ENCODE measurements around the gene ITIH4.

- no peak for TF ChIP-seq EZH2 (IDR thresholded peaks at IDR 0.05; ENCODE audit: borderline replicate concordance, insufficient read depth, low read depth, low read length, poor library complexity, severe bottlenecking)
- TF ChIP-seq, protein P1, sequence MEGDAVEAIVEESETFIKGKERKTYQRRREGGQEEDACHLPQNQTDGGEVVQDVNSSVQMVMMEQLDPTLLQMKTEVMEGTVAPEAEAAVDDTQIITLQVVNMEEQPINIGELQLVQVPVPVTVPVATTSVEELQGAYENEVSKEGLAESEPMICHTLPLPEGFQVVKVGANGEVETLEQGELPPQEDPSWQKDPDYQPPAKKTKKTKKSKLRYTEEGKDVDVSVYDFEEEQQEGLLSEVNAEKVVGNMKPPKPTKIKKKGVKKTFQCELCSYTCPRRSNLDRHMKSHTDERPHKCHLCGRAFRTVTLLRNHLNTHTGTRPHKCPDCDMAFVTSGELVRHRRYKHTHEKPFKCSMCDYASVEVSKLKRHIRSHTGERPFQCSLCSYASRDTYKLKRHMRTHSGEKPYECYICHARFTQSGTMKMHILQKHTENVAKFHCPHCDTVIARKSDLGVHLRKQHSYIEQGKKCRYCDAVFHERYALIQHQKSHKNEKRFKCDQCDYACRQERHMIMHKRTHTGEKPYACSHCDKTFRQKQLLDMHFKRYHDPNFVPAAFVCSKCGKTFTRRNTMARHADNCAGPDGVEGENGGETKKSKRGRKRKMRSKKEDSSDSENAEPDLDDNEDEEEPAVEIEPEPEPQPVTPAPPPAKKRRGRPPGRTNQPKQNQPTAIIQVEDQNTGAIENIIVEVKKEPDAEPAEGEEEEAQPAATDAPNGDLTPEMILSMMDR (IDR thresholded peaks at IDR 0.05), result no peak
Measured at GRCh38 chr3:52836986-52837385, 6.5 kb upstream of the ITIH4 start.

All from B cell (primary cell).